ENCODE results near the gene TAB2. TPM values are rescaled to one million over a fixed set of nuclear protein-coding genes. Genes with fewer than 3 reads are reported as not detected.

The TAB2 gene
- total and polyA plus RNA-seq, 9 of the 15 experiments (the other 6 are each of a cell fraction or from before 2014, with no cell fraction given): 9.1 to 38.3 (median 18.6) TPM

GRCh38 chr6:149385998-149386646, 68.6 kb downstream of the TAB2 start (continued):
- no peak for TF ChIP-seq HMBOX1 (IDR thresholded peaks at IDR 0.05)
- no peak for TF ChIP-seq RBM25 (IDR thresholded peaks at IDR 0.05; ENCODE audit: low read depth, low read length, severe bottlenecking)
- no peak for TF ChIP-seq IRF9 (tag; IDR thresholded peaks at IDR 0.05)
- no peak for TF ChIP-seq YBX1 (IDR thresholded peaks at IDR 0.05)
- TF ChIP-seq TARDBP (IDR thresholded peaks at IDR 0.05): no peak
- TF ChIP-seq NR1H2 (CRISPR knock-in tag; IDR thresholded peaks at IDR 0.05): no peak
- no peak for TF ChIP-seq RFX7 (CRISPR knock-in tag; IDR thresholded peaks at IDR 0.05)
- peak; percentile 96 for TF ChIP-seq ZNF277 (CRISPR knock-in tag; IDR thresholded peaks at IDR 0.05; ENCODE audit: borderline replicate concordance)
- no peak for TF ChIP-seq RBM39 (optimal IDR thresholded peaks at IDR 0.05; ENCODE audit: low read depth, low read length)
- 0 out of 2 replicates have a peak, but pooled peaks have one; percentile 79 for TF ChIP-seq SLC30A9 (CRISPR knock-in tag; IDR thresholded peaks at IDR 0.05)
